Measurements from ENCODE around the gene GALNT17. TPM values are rescaled to one million over a fixed set of nuclear protein-coding genes. Genes with fewer than 3 reads are reported as not detected.
A peak's percentile ranks its signal among the peaks of the same experiment; 100 is the strongest.

The GALNT17 gene
- polyA plus RNA-seq, 1 donor from 2014 or later, result 15.7 TPM

GRCh38 chr7:71509381-71509780 is 377.4 kb downstream of the GALNT17 start:
- Histone ChIP-seq H3K36me3 (ENCODE audit: insufficient read depth, low read length) (no peaks in the 10 kb centered on the region), H3K27me3 (ENCODE audit: insufficient read depth, low read depth, low read length) (no peaks in the 10 kb centered on the region), H3K9ac (ENCODE audit: low read length) (no peak overlapping the region), H3K4me3 (ENCODE audit: low read length) (no peak overlapping the region), H2AFZ (ENCODE audit: low read depth, low read length) (no peak overlapping the region), H3F3A (ENCODE audit: insufficient read depth, low read length, poor library complexity, severe bottlenecking) (no peaks in the 10 kb centered on the region), H3K27ac (ENCODE audit: low read length) (no peak overlapping the region), H3K79me2 (replicated peaks; ENCODE audit: insufficient read depth, low read length) (no peaks in the 10 kb centered on the region), H3K4me2 (ENCODE audit: low read length) (no peak overlapping the region), H4K20me1 (ENCODE audit: insufficient read depth) (no peaks in the 10 kb centered on the region), H3K9me2 (ENCODE audit: insufficient read depth, low read length) (no peaks in the 10 kb centered on the region), H3K9me3 (ENCODE audit: low read length) (no peaks in the 10 kb centered on the region)
- TF ChIP-seq MXI1 (conservative IDR thresholded peaks at IDR 0.05; ENCODE audit: poor library complexity, severe bottlenecking) (no peak), TAF1 (IDR thresholded peaks at IDR 0.05; ENCODE audit: low read depth) (no peak)

- Histone ChIP-seq H4K20me1 (ENCODE audit: insufficient read depth) (no peaks in the 10 kb centered on the region), H3K4me3 (ENCODE audit: low read length) (no peak overlapping the region), H3K4me2 (ENCODE audit: low read length) (no peak overlapping the region), H3K36me3 (ENCODE audit: insufficient read depth, low read length) (no peaks in the 10 kb centered on the region), H3K9ac (ENCODE audit: low read length) (no peak overlapping the region), H3K27ac (ENCODE audit: low read length) (no peak overlapping the region), H3K79me2 (replicated peaks; ENCODE audit: insufficient read depth, low read length) (no peaks in the 10 kb centered on the region), H3K9me3 (ENCODE audit: low read length) (no peaks in the 10 kb centered on the region), H3K9me2 (ENCODE audit: insufficient read depth, low read length) (no peaks in the 10 kb centered on the region), H3K27me3 (ENCODE audit: insufficient read depth, low read depth, low read length) (no peaks in the 10 kb centered on the region), H3F3A (ENCODE audit: insufficient read depth, low read length, poor library complexity, severe bottlenecking) (no peaks in the 10 kb centered on the region), H2AFZ (ENCODE audit: low read depth, low read length) (no peak overlapping the region)
- TF ChIP-seq TAF1 (IDR thresholded peaks at IDR 0.05; ENCODE audit: low read depth) (no peak), CTCF (IDR thresholded peaks at IDR 0.05; ENCODE audit: poor library complexity, severe bottlenecking) (peak; percentile 34)
Measured at GRCh38 chr7:71511361-71511807, 379.4 kb downstream of the GALNT17 start.

- Histone ChIP-seq H3K27ac (ENCODE audit: low read length) (no peak overlapping the region), H4K20me1 (ENCODE audit: insufficient read depth) (no peaks in the 10 kb centered on the region), H3K36me3 (ENCODE audit: insufficient read depth, low read length) (no peaks in the 10 kb centered on the region), H3K9me3 (ENCODE audit: low read length) (no peaks in the 10 kb centered on the region), H3K79me2 (replicated peaks; ENCODE audit: insufficient read depth, low read length) (no peaks in the 10 kb centered on the region), H3K9me2 (ENCODE audit: insufficient read depth, low read length) (no peaks in the 10 kb centered on the region), H3K9ac (ENCODE audit: low read length) (no peak overlapping the region), H3F3A (ENCODE audit: insufficient read depth, low read length, poor library complexity, severe bottlenecking) (no peaks in the 10 kb centered on the region), H3K27me3 (ENCODE audit: insufficient read depth, low read depth, low read length) (no peaks in the 10 kb centered on the region), H3K4me3 (ENCODE audit: low read length) (no peak overlapping the region), H2AFZ (ENCODE audit: low read depth, low read length) (no peak overlapping the region), H3K4me2 (ENCODE audit: low read length) (no peak overlapping the region)
- TF ChIP-seq RAD21 (conservative IDR thresholded peaks at IDR 0.05) (no peak), CTCF (IDR thresholded peaks at IDR 0.05; ENCODE audit: poor library complexity, severe bottlenecking) (no peak)
Measured at GRCh38 chr7:71517940-71518699, 386.2 kb downstream of the GALNT17 start.

Data from neural cell (in vitro differentiated cells).